GM18909 (cell line): ENCODE data around the gene KAT6B.
"Not testable (repeated sequence)": the region's sequence is repeated elsewhere in the genome, so short reads cannot be mapped to it uniquely, and the experiment has no call there.

ENCODE experiments used
- ATAC-seq: cut with Tn5 transposase; IDR thresholded peaks from one replicate; pipeline ENCODE4 v1.9.1; 2021; ENCODE audit warnings: mild to moderate bottlenecking; ENCODE audit not compliant: unreplicated experiment, poor library complexity

KAT6B gene

GRCh38 chr10:74855439-74855838 lies 29.0 kb downstream of the KAT6B start:
- no peak for ATAC-seq

DNA sequence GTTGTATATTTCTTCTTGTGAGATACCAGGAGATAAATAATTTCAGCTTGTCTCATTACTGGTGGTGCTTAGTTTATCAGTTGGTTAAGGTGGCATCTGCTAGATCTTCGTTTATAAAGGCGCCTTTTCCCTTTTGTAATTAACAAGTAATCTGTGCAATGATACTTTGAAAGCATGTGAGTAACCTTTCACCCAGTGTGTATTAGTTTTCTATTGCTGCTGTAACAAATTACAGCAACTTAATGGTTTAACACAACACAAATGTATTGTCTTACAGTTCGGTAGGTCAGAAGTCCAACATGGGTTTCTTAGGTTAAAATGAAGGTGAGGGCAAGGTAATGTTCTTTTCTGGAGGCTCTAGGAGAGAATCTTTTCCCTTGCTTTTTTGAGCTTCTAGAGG lies 30.5 kb downstream of the KAT6B start:
- ATAC-seq = no peak

- ATAC-seq = no peak
These were observed 31.2 kb downstream of the KAT6B start for GRCh38 chr10:74857586-74857985.

GRCh38 chr10:74859546-74859945 lies 33.1 kb downstream of the KAT6B start:
- ATAC-seq = no peak

DNA sequence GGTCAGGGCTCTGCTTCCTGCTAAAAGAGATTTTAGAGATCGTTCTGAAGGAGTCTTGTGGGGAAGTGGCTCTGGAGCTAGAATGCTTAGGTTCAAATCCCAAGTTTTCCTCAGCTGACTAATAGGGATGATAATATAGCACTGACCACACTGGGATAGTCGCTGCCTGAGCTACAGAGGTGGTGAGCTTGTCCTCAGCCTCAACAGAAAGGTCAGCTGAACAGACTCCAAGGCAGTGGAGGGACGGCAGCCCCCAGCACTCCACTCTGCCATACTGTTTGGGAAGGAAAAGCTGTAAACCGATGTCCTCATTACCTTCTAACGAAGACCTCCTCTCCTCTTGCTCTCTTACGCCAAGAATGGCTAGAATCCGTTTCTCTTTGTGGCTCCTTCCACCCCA lies 36.2 kb downstream of the KAT6B start:
- ATAC-seq = no peak

GRCh38 chr10:74863551-74863950 lies 37.2 kb downstream of the KAT6B start:
- ATAC-seq = no peak

DNA sequence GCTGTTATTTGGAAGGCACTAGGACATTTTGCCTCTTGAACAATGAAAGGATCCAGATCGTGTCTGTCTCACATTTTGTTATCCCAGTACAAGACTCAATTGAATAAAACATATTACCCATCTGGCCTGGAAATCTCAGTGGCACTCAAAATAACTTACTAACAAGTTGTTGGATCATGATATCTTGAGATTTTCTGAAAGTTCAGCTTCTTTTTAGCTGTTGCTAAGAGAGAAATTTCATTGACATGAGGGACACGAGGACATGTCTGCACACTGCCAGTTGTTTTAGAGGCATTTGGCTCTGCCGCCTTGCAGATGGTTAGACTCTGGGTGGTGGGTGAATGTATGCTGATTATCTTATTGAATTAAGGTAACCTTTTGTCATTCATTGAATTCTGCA lies 41.0 kb downstream of the KAT6B start:
- no peak for ATAC-seq

- no peak for ATAC-seq
These were observed 42.1 kb downstream of the KAT6B start for GRCh38 chr10:74868392-74868977.

- ATAC-seq = no peak
These were observed 43.2 kb downstream of the KAT6B start for GRCh38 chr10:74869635-74870034.

DNA sequence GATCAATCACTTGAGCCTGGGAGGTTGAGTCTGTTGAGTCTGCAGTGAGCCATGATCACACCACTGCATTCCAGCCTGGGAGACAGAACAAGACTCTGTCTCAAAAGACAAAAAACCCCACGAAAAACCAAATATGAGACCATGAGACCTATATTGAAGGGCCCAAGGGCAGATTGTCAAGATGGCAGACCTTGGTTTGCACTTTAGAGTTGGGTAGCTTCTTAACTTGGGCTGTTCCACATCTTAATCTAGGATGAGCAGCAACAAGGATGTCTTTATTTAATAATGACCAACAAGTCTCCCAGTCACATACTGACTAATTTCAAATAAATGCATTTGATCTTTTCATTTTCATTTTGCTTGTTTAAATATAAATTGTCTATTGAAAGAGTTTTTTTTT lies 43.8 kb downstream of the KAT6B start:
- ATAC-seq = no peak

GRCh38 chr10:74871595-74872382 lies 45.4 kb downstream of the KAT6B start:
- peak; percentile 84 for ATAC-seq

GRCh38 chr10:74873803-74874454 lies 47.5 kb downstream of the KAT6B start:
- ATAC-seq = no peak

DNA sequence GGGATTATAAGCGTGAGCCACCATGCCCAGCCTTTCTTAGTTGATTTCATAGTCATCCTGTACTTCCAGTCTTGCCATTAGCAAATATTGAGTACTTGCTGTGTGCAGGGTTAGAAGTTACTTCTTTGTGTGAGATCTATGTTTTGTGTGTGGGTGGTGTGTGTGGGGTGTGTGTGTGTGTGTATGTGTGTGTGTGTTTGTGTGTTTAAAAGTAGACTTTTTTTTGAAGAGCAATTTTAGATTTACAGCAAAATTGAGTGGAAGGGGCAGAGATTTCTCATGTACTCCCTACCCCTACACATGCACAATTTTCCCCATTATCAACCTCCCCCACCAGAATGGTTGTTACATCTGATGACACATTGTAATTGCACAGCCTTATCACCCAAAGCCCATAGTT lies 48.2 kb downstream of the KAT6B start:
- ATAC-seq = no peak

DNA sequence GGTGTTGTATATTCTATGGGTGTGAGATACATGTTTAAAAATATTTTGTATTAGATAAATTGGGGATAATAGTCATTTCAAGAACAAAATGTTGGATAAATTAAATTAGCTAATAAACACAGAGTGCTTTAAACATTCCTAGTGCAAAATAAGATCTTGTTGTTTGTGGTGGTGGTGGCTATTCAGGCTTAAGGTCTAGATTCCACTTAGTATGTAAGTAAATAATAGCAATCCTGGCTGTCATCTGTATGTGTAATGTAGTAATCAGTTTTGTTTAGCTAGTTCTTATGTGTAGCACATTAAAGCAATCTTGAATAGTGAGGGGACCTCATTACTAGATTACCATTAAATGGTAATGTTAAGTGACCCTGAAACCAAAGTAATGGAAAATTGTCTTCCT lies 48.7 kb downstream of the KAT6B start:
- no peak for ATAC-seq

DNA sequence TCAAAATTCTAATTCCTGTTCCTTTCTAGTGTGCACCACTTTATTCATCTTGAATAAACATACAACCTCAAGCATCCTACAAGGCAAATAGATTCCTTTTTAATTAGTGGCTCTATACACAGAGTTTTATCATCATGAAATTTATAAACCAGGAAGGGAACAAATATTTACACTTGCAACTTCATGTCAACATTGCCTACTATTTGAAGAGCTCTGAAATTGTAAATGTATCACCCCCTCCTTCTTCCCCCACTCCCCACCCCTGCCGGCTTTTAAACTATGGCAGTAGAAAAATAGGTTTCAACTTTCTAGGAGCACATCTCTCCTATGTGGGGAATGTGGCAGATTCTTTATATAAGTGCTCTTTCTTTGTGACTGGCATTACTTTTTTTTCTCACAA lies 49.6 kb downstream of the KAT6B start:
- ATAC-seq = no peak

DNA sequence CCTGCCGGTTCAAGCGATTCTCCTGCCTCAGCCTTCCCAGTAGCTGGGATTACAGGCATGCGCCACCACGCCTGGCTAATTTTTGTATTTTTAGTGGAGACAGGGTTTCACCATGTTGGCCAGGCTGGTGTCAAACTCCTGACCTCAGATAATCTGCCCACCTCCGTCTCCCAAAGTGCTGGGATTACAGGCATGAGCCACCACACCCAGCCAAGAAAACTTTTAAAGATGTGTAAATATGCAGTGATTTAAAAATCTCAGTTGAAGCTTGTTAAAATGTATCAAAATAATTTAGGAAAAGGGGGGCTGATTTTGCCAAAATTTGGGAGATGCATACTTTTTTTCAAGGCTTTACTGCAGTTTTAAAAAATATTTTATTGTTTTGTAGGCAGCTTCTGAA lies 50.7 kb downstream of the KAT6B start:
- not testable (repeated sequence) for ATAC-seq

GRCh38 chr10:74877898-74878297 lies 51.5 kb downstream of the KAT6B start:
- ATAC-seq = no peak

DNA sequence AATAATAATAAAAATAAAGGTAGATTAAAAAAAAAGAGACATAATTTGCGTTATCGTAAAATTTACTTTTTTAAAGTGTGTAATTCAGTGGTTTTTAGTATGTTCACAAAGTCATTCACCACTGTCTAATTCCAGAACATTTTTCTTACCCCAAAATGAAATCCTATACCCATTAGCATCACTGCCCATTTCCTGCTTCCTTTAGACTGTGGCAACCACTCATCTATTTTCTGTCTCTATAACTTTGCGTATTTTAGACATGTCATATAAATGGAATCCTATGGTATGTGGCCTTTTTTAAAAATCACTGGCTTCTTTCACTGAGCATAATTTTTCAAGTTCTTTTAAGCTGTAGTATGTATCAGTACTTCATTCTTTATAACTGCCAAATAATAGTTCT lies 53.6 kb downstream of the KAT6B start:
- ATAC-seq = no peak

DNA sequence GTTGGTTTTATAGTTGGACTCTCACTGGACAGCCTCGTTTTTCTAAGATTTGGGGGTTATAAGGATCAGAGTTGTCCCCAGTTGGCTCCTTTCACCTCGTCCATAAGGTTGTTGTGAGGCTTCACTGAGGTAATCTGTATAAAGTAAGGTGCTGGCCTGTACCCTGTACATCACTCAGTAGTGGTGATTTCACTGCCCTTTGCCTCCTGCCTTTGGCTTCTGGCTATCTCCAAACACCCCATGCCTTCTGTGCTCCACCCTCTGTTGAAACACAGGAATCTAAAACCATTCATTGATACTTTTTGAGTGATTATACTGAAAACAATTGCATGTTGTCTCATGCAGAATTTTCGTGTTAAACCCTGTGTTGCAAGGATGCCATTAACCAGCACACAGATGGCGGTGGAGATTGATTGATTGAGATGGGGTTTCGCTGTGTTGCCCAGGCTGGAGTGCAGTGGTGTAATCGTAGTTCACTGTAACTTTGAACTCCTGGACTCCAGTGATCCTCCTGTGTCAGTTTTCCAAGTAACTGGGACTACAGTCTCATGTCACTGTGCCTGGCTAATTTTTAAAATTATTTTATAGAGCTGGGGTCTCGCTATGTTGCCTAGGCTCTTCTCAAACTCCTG lies 55.0 kb downstream of the KAT6B start:
- ATAC-seq = no peak

DNA sequence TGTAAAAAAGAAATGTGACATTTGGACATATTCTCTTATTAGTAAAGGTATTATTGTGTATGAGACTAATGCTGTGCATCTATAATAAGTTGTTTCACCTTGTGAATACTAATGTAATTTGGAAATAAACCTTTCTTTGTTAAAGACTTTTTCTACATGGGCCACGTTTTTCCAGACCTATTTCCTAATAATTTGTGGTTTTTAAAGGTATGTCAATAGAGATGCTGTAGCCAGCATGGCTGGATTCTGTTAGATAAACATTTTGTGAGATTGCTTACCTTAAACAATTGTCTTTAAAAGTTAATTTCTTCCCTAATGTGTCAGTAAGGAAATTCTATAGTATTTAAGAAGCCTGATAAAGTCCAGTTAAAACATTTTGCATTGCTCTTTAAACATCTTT lies 56.0 kb downstream of the KAT6B start:
- ATAC-seq = no peak

DNA sequence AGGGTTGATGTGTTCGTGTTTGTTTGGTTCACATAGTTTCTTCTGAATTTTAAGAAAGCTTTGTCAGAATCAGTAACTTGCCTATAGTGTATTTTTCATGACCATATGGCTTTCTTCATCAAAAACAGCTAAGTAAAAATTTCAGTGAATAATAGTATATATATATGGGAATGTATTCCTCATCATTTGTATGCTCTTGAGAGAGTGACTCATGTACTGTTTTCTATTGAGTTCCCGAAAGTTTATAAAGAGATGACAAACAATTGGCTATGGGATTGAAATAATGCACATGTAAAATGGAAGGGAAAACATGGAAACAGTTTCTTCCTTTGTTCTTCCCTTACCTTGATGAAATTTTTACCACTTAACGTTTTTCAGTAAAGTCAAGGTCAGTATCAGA lies 56.4 kb downstream of the KAT6B start:
- no peak for ATAC-seq
